Measurements from ENCODE around the gene GPBP1. TPM values are rescaled to one million over a fixed set of nuclear protein-coding genes. Genes with fewer than 3 reads are reported as not detected.
A peak's percentile ranks its signal among the peaks of the same experiment; 100 is the strongest.

The GPBP1 gene
- total and polyA plus RNA-seq, 9 of the 15 experiments (the other 6 are each of a cell fraction or from before 2014, with no cell fraction given), result 31.0 to 109 (median 68.4) TPM

DNA sequence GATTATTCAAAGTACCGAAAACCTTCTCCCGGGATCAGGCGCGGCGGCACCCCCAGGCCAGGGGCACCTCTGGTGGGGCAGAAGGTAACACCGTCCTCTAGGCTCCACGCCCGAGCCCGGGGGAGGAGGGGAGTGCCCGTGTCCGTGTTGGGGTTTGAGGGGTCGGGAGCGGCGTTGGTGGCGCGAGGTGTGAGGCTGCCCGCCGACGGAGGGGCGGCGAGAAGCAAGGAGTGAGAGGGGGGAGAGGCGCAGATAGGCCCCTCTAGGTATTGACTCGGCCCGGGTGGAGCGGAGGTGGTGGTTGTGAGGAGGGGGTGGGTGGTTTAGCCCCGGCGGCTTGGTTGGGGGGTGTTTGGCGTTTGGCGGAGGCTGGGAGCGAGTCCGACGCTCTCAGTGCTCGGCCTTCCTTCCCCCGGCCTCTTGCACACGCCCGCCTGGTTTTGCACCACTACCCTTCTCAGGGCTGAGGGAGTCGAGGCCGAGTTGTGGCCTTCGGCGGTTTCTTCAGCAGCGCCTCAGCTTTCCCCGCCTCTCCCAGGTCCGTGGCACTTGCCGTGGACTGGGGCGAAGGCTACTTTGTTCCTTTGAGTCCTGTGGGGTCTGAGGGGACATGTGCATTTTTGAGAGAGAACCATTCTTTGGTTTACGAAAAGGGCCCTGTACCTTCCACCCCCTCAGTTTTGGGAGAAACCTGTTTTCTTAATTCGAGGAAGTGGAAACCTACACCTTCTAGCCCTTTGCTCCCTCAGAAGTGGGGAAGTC is 450 bp downstream of the GPBP1 start (continued):
- TF ChIP-seq, protein P1, sequence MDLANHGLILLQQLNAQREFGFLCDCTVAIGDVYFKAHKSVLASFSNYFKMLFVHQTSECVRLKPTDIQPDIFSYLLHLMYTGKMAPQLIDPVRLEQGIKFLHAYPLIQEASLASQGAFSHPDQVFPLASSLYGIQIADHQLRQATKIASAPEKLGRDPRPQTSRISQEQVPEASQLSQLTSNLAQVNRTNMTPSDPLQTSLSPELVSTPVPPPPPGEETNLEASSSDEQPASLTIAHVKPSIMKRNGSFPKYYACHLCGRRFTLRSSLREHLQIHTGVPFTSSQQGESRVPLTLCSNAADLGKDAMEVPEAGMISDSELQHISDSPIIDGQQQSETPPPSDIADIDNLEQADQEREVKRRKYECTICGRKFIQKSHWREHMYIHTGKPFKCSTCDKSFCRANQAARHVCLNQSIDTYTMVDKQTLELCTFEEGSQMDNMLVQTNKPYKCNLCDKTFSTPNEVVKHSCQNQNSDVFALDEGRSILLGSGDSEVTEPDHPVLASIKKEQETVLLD (IDR thresholded peaks at IDR 0.05), result no peak
- no peak for TF ChIP-seq ZSCAN29 (IDR thresholded peaks at IDR 0.05)
- TF ChIP-seq ZNF444 (CRISPR knock-in tag; IDR thresholded peaks at IDR 0.05), result no peak
- TF ChIP-seq NUFIP1 (IDR thresholded peaks at IDR 0.05; ENCODE audit: partially characterized antibody), result no peak
- no peak for TF ChIP-seq ASH1L (IDR thresholded peaks at IDR 0.05; ENCODE audit: borderline replicate concordance, low read depth, partially characterized antibody)
- TF ChIP-seq, protein P2, sequence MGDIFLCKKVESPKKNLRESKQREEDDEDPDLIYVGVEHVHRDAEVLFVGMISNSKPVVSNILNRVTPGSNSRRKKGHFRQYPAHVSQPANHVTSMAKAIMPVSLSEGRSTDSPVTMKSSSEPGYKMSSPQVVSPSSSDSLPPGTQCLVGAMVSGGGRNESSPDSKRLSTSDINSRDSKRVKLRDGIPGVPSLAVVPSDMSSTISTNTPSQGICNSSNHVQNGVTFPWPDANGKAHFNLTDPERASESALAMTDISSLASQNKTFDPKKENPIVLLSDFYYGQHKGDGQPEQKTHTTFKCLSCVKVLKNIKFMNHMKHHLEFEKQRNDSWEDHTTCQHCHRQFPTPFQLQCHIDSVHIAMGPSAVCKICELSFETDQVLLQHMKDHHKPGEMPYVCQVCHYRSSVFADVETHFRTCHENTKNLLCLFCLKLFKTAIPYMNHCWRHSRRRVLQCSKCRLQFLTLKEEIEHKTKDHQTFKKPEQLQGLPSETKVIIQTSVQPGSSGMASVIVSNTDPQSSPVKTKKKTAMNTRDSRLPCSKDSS (IDR thresholded peaks at IDR 0.05; ENCODE audit: low read depth, partially characterized antibody), result no peak
- TF ChIP-seq, protein P3, sequence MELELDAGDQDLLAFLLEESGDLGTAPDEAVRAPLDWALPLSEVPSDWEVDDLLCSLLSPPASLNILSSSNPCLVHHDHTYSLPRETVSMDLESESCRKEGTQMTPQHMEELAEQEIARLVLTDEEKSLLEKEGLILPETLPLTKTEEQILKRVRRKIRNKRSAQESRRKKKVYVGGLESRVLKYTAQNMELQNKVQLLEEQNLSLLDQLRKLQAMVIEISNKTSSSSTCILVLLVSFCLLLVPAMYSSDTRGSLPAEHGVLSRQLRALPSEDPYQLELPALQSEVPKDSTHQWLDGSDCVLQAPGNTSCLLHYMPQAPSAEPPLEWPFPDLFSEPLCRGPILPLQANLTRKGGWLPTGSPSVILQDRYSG (tag; conservative IDR thresholded peaks at IDR 0.05; ENCODE audit: low read depth), result no peak
- TF ChIP-seq ZKSCAN8 (CRISPR knock-in tag; IDR thresholded peaks at IDR 0.05), result no peak
- no peak for TF ChIP-seq STAT5B (CRISPR knock-in tag; IDR thresholded peaks at IDR 0.05)
- no peak for TF ChIP-seq ZNF212 (CRISPR knock-in tag; IDR thresholded peaks at IDR 0.05)
- TF ChIP-seq ZC3H8 (IDR thresholded peaks at IDR 0.05), result no peak
- TF ChIP-seq, protein P4, sequence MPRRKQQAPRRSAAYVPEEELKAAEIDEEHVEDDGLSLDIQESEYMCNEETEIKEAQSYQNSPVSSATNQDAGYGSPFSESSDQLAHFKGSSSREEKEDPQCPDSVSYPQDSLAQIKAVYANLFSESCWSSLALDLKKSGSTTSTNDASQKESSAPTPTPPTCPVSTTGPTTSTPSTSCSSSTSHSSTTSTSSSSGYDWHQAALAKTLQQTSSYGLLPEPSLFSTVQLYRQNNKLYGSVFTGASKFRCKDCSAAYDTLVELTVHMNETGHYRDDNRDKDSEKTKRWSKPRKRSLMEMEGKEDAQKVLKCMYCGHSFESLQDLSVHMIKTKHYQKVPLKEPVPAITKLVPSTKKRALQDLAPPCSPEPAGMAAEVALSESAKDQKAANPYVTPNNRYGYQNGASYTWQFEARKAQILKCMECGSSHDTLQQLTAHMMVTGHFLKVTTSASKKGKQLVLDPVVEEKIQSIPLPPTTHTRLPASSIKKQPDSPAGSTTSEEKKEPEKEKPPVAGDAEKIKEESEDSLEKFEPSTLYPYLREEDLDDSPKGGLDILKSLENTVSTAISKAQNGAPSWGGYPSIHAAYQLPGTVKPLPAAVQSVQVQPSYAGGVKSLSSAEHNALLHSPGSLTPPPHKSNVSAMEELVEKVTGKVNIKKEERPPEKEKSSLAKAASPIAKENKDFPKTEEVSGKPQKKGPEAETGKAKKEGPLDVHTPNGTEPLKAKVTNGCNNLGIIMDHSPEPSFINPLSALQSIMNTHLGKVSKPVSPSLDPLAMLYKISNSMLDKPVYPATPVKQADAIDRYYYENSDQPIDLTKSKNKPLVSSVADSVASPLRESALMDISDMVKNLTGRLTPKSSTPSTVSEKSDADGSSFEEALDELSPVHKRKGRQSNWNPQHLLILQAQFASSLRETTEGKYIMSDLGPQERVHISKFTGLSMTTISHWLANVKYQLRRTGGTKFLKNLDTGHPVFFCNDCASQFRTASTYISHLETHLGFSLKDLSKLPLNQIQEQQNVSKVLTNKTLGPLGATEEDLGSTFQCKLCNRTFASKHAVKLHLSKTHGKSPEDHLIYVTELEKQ (CRISPR knock-in tag; IDR thresholded peaks at IDR 0.05), result no peak
- TF ChIP-seq, protein P5, sequence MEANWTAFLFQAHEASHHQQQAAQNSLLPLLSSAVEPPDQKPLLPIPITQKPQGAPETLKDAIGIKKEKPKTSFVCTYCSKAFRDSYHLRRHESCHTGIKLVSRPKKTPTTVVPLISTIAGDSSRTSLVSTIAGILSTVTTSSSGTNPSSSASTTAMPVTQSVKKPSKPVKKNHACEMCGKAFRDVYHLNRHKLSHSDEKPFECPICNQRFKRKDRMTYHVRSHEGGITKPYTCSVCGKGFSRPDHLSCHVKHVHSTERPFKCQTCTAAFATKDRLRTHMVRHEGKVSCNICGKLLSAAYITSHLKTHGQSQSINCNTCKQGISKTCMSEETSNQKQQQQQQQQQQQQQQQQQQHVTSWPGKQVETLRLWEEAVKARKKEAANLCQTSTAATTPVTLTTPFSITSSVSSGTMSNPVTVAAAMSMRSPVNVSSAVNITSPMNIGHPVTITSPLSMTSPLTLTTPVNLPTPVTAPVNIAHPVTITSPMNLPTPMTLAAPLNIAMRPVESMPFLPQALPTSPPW (CRISPR knock-in tag; IDR thresholded peaks at IDR 0.05), result no peak
- no peak for TF ChIP-seq MCM7 (IDR thresholded peaks at IDR 0.05)
- no peak for TF ChIP-seq WHSC1 (IDR thresholded peaks at IDR 0.05; ENCODE audit: low read length)
- TF ChIP-seq CTBP1 (IDR thresholded peaks at IDR 0.05; ENCODE audit: borderline replicate concordance), result no peak
- no peak for TF ChIP-seq FUS (optimal IDR thresholded peaks at IDR 0.05; ENCODE audit: low read depth, low read length)
- peak; percentile 33; the same call in 1 of the 2 replicates for TF ChIP-seq ZNF431 (CRISPR knock-in tag; IDR thresholded peaks at IDR 0.05)
